Activated T-helper 17 cell treated with anti-CD3 and anti-CD28 coated beads, Interleukin-2, amount 50 U/mL, for 72 hours (primary cell): Measurements from ENCODE around the gene TNIP2. TPM values are rescaled to one million over a fixed set of nuclear protein-coding genes. Genes with fewer than 3 reads are reported as not detected.

ENCODE experiments used
- ATAC-seq: fragments of 150-1000 bp; cut with Tn5 transposase; replicated peaks from 2 replicates; pipeline ENCODE4 v1.10.0; 2021; ENCODE audit warnings: mild to moderate bottlenecking, moderate library complexity
- H3K27ac Mint-ChIP-seq: one replicate; pipeline ENCODE4 v1.8.0; 2022; ENCODE audit warnings: mixed read lengths
- H3K27me3 Mint-ChIP-seq: one replicate; pipeline ENCODE4 v1.8.0; 2022; ENCODE audit warnings: mixed read lengths
- H3K36me3 Mint-ChIP-seq: one replicate; pipeline ENCODE4 v1.8.0; 2022; ENCODE audit warnings: low read depth, mild to moderate bottlenecking, mixed read lengths
- H3K4me1 Mint-ChIP-seq: one replicate; pipeline ENCODE4 v1.8.0; 2022; ENCODE audit warnings: mixed read lengths
- H3K4me3 Mint-ChIP-seq: one replicate; pipeline ENCODE4 v1.8.0; 2022; ENCODE audit warnings: mild to moderate bottlenecking, mixed read lengths
- H3K9me3 Mint-ChIP-seq: one replicate; pipeline ENCODE4 v1.8.0; 2022; ENCODE audit warnings: mixed read lengths
- total RNA-seq, 2 donors: library from RNA; stranded (reverse); gene quantifications; one replicate each; pipeline ENCODE4 v1.2.3, GENCODE V29; 2022

The TNIP2 gene
- total RNA-seq, 2 donors from 2014 or later, result 80.1 to 110 TPM

DNA sequence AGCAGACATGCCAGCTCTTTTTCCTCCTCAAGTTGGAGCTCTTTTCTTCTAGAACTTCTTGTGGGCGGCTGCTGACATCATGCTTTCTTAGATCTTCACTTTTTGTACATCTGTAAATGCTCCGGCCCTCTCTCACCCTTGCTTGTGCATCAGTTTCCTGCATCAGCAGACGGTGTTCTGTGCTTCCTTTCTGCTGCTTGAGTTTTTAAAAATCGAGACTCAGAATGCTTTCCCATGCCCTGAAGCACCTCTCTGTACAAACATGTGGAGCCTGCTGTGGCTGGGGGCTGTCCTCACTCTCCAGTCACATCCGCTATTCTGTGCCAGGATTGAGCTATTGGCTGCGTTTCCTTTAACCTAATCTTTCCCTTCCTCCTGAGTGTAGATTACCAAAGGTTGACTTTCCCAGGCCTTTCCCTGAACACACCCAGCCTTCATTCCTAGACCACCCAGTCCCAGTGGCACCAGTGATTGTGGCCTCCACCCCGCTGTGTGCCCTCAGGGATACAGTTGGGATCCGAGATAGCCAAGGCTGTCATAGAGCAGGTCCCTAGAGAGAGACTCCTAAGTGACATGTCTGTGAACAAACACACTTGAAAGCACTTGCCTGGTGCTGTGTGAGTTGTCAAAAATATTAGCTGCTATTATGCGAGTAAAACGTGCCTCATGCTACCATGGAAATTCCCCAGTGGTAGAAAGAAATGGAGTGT is 41.9 kb downstream of the TNIP2 start:
- Mint-ChIP-seq H3K4me3 (peak overlapping the region; percentile 45), H3K9me3 (no peaks in the 10 kb centered on the region), H3K27me3 (no peaks in the 10 kb centered on the region), H3K27ac (peak overlapping the region; percentile 80), H3K36me3 (peaks cover 75% of the 10 kb centered on the region), H3K4me1 (peaks cover 20% of the 10 kb centered on the region)
- ATAC-seq, result peak; percentile 76

DNA sequence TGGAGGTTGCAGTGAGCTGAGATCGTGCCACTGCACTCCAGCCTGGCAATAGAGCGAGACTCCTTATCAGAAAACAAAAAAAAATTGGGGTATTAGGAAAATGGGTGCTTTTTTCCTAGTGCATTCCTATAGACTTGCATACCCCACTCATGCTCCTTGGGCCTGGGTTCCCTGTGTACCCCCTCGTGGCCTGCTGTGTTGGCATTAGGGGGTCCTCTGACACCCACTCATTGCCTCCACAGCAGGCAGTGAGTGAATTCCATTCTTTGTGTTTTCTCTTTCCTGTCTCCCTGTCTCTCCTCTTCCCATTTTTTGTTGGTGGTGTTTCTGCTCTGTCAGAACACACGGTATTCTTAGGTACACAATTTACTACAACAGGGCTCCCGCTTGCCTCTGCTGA is 42.8 kb downstream of the TNIP2 start:
- Mint-ChIP-seq H3K36me3 (peaks cover 75% of the 10 kb centered on the region), H3K27me3 (no peaks in the 10 kb centered on the region), H3K27ac (peak overlapping the region; percentile 80), H3K9me3 (no peaks in the 10 kb centered on the region), H3K4me1 (peaks cover 20% of the 10 kb centered on the region), H3K4me3 (peak overlapping the region; percentile 45)
- no peak for ATAC-seq

DNA sequence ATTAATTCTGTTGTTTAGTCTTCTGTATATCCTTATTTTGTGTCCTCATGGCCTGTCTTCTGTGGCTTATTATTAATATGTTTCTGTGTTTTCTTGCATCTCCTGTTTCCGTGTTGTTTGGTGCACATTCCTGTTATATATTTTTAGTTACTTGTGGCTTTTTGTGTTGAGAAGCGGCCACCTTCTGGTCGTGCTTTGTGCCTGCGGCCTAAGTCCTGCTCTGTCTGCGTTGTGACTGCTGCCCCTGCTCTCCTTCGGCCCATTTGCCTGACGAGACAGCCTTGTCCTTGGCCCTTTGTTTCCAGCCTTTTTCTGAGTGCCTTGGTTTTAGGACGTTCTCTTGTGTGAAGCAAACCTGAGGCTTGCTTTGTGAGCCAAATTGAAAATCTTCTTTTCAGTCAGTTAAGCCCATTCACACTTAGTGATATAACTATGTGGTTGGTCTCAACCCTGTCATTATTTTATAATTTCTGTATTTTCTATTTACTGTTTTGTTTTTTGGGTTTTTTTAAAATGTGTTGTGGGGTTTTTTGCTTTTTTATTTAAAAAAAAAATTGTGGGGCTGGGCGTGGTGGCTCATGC is 43.8 kb downstream of the TNIP2 start:
- peak; percentile 62 for ATAC-seq
- Mint-ChIP-seq H3K4me3 (no peak overlapping the region), H3K36me3 (peaks cover 72% of the 10 kb centered on the region), H3K27me3 (no peaks in the 10 kb centered on the region), H3K4me1 (peaks cover 20% of the 10 kb centered on the region), H3K9me3 (no peaks in the 10 kb centered on the region), H3K27ac (no peak overlapping the region)

DNA sequence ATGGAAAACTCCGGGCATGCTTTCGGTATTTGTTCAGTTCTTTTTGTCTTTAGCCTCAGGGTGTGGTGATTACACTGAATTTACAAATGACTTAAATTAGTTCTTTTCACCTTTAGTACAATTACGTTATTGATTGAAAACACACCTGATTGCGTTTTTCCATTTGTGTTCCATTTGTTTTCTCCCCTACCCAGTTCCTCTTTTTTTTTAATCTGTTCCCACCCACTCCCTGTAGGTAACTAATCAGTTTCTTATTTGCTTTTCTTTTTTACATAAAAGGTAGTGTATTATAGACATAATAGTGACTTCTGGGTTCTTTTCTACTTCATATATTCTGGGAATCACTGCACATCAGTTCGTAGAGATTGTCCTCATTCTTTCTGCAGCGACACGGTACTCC is 53.4 kb downstream of the TNIP2 start:
- no peaks in the 10 kb centered on the region for H3K27me3 Mint-ChIP-seq
- H3K4me1 Mint-ChIP-seq, result no peaks in the 10 kb centered on the region
- H3K4me3 Mint-ChIP-seq, result no peak overlapping the region
- H3K9me3 Mint-ChIP-seq, result no peaks in the 10 kb centered on the region
- H3K27ac Mint-ChIP-seq, result no peak overlapping the region
- H3K36me3 Mint-ChIP-seq, result peaks cover 87% of the 10 kb centered on the region
- ATAC-seq, result no peak

DNA sequence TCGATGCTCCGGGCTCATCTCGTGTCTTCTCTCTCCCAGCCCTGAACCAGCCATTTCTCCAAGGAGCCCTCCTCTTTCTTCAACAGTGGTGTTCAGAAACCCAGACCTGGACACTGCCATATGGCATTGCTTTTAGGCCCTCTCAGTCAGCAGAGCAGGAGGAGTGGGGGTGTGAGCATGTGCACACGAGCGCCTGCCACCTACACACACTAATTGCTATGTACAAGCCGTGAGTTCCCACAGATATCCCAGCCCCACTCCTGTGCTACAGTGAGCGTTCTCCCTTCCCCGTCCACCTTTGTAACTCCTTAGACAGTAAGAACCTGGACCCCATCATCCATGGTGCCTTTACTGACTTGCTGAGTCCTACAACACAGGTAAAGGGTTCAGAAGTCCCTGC is 53.8 kb downstream of the TNIP2 start:
- Mint-ChIP-seq H3K27ac (no peak overlapping the region), H3K27me3 (no peaks in the 10 kb centered on the region), H3K4me3 (no peak overlapping the region), H3K9me3 (no peaks in the 10 kb centered on the region), H3K36me3 (peaks cover 90% of the 10 kb centered on the region), H3K4me1 (no peaks in the 10 kb centered on the region)
- ATAC-seq, result no peak

DNA sequence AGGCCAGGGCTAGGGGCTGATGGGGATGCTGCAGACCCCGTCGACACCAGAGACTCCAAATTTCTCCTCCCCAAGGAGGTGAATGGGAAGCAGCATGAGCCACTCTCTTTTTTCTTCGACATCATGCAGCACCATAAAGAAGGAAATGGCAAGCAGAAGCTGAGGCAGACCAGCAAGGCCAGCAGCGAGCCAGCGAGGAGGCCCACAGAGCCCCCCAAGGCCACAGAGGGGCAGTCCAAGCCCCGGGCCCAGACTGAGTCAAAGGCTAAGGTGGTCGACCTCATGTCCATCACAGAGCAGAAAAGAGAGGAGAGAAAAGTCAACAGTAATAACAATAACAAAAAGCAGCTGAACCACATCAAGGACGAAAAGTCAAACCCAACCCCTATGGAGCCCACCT is 56.1 kb downstream of the TNIP2 start:
- Mint-ChIP-seq H3K36me3 (peaks cover 99% of the 10 kb centered on the region), H3K9me3 (no peaks in the 10 kb centered on the region), H3K4me3 (no peak overlapping the region), H3K27ac (peak overlapping the region; percentile 39), H3K27me3 (no peaks in the 10 kb centered on the region), H3K4me1 (no peaks in the 10 kb centered on the region)
- ATAC-seq, result no peak

DNA sequence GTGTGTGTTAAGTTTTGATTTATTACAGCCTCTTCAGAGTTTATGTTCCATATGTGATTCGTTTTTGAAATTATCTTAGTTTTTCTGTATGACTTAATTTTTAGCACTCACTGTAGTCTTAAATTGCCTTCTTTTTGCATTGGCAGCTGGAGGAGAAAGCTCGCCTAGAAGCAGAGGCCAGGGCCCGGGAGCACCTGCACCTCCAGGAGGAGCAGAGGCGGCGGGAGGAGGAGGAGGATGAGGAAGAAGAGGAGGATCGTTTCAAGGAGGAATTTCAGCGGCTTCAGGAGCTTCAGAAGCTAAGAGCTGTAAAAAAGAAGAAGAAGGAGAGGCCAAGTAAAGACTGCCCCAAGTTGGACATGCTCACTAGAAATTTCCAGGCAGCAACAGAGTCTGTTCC is 56.6 kb downstream of the TNIP2 start:
- Mint-ChIP-seq H3K9me3 (no peaks in the 10 kb centered on the region), H3K4me3 (no peak overlapping the region), H3K27ac (peak overlapping the region; percentile 39), H3K36me3 (peaks cover 99% of the 10 kb centered on the region), H3K27me3 (no peaks in the 10 kb centered on the region), H3K4me1 (no peaks in the 10 kb centered on the region)
- no peak for ATAC-seq

DNA sequence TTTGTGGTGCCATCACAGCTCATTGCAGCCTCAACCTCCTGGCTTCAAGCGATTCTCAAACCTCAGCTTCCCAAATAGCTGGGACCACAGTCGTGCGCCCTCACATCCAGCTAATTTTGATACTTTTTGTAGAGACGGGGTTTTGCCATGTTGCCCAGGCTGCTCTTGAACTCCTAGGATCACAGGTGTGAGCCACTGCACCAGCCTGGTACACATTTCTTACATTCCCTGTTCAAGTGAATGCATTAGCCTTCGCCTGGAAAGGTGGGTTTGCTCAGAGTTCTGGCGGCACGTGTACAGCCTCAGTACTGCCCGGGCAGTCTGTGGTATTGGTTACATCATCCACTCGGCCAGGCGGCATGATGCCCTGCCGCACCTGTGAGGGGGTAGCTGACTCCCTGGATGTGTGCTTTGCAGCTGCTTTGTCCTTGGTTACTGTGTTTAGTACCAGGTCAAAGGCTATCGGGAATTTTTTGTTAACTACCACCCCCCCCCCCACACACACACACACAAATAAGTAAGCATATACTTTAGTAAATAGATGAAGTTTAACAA is 57.1 kb downstream of the TNIP2 start:
- no peak for ATAC-seq
- H3K4me1 Mint-ChIP-seq, result no peaks in the 10 kb centered on the region
- no peak overlapping the region for H3K4me3 Mint-ChIP-seq
- H3K27ac Mint-ChIP-seq, result peak overlapping the region; percentile 39
- H3K36me3 Mint-ChIP-seq, result peaks cover 99% of the 10 kb centered on the region
- H3K9me3 Mint-ChIP-seq, result no peaks in the 10 kb centered on the region
- H3K27me3 Mint-ChIP-seq, result no peaks in the 10 kb centered on the region

DNA sequence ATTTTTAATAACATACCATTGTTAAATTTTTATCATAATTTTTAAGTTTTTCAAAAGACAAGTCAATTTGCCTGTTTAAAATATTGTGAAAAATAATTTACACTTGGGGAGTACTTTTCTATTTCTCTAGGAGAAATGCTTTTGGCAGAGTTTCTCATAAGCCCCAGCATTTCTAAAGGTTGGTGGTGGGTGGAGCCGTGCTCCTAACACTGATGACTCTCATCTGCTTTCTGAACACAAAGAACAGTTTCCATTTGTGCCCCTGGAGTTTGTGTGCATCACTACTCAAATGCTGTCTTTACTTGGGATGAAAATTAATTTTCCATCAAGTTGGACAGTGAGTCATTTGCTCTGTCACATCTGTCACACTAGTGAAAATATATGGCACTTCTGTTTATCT is 57.6 kb downstream of the TNIP2 start:
- ATAC-seq, result peak; percentile 19
- no peaks in the 10 kb centered on the region for H3K4me1 Mint-ChIP-seq
- peaks cover 99% of the 10 kb centered on the region for H3K36me3 Mint-ChIP-seq
- H3K27me3 Mint-ChIP-seq, result no peaks in the 10 kb centered on the region
- no peaks in the 10 kb centered on the region for H3K9me3 Mint-ChIP-seq
- peak overlapping the region; percentile 39 for H3K27ac Mint-ChIP-seq
- H3K4me3 Mint-ChIP-seq, result no peak overlapping the region

DNA sequence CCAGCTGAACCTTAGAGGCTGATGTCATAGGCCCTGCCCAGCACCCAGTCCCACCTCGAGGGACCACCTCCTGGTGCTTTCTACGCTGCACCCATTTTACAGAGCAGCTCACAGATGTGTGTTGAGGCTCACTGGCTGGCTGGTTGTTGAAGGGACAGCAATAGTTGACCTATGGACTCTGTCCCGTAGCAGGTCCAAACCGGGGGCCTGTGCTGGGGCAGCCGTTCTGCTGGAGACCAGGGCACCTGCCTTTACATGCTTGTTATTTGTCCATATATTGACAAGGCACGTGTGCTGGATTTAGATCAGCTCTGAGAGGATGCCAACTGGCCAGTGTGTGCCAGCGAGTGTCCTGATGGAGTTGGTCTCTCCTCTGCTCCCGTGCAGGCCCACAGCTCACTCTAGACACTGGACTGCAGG is 58.1 kb downstream of the TNIP2 start:
- H3K27me3 Mint-ChIP-seq, result no peaks in the 10 kb centered on the region
- no peak overlapping the region for H3K4me3 Mint-ChIP-seq
- no peaks in the 10 kb centered on the region for H3K9me3 Mint-ChIP-seq
- peaks cover 99% of the 10 kb centered on the region for H3K36me3 Mint-ChIP-seq
- H3K27ac Mint-ChIP-seq, result peak overlapping the region; percentile 39
- no peaks in the 10 kb centered on the region for H3K4me1 Mint-ChIP-seq
- ATAC-seq, result no peak

DNA sequence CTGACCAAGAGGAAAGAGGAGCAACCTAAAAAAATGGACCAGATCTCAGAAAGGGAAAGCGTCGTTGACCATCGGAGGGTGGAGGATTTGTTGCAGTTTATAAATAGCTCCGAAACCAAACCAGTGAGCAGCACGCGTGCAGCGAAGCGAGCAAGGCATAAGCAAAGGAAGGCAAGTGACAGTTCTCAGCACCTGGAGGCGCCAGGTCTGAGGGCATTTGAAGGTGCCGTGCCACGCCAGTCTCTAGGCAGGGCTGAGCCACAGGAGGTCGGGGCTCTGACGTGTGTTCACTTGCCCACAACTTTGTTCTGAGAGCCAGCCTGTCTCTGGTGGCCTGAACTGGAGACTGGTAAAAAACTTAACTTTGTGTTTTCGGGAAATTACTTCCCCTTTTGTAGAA is 59.7 kb downstream of the TNIP2 start:
- H3K4me1 Mint-ChIP-seq, result peaks cover 11% of the 10 kb centered on the region
- no peaks in the 10 kb centered on the region for H3K9me3 Mint-ChIP-seq
- H3K4me3 Mint-ChIP-seq, result no peak overlapping the region
- ATAC-seq, result no peak
- no peaks in the 10 kb centered on the region for H3K27me3 Mint-ChIP-seq
- H3K27ac Mint-ChIP-seq, result peak overlapping the region; percentile 17
- peaks cover 99% of the 10 kb centered on the region for H3K36me3 Mint-ChIP-seq

DNA sequence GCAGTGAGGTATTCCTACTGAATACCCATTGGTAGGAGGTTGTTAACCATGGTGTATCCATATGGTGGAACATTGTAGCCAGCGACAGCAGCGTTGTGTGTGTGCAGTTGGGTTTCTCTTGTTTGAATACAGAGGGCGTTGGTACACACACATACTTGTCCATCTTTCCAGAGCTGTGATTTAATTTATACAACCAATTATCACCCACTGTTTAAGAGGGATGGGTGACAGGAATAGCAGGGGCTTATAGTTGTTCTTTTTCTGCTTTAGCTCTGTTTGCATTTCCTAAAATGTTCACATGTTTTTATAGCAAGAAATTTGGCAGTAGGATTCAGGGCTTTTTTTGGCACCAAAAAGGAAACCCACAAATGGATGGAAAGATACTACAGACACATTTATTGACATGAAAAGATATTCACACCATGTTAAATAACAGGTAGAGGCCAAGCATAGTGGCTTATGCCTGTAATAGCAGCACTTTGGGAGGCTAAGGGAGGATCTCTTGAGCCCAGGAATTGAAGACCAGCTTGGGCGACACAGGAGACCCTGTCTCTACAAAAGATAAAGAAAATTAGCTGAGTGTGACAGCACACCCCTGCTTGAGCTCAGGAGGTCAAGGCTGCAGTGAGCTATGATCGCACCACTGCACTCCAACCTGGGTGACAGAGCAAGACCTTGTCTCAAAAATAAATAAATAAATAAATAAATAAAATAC is 60.6 kb downstream of the TNIP2 start:
- no peaks in the 10 kb centered on the region for H3K9me3 Mint-ChIP-seq
- no peaks in the 10 kb centered on the region for H3K27me3 Mint-ChIP-seq
- no peak overlapping the region for H3K27ac Mint-ChIP-seq
- no peak for ATAC-seq
- H3K4me3 Mint-ChIP-seq, result no peak overlapping the region
- H3K4me1 Mint-ChIP-seq, result peaks cover 15% of the 10 kb centered on the region
- H3K36me3 Mint-ChIP-seq, result peaks cover 99% of the 10 kb centered on the region

DNA sequence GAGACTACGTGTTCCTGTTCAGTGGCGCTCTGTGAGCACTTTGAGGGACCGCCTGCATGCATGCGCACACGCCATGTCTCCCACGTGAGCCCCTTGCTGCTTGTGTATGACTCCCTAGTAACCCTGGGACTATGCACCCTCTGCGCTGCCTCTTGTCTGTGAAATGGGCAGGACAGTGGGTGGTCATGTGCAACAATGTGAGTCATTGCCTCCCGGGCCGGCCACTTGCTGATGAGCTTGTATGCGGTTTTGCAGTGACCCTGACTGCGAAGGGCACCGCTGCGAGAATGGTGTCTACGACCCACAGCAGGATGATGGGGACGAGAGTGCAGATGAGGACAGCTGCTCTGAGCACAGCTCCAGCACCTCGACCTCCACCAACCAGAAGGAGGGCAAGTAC is 61.4 kb downstream of the TNIP2 start:
- Mint-ChIP-seq H3K4me3 (no peak overlapping the region), H3K9me3 (no peaks in the 10 kb centered on the region), H3K27me3 (no peaks in the 10 kb centered on the region), H3K4me1 (peaks cover 22% of the 10 kb centered on the region), H3K27ac (no peak overlapping the region), H3K36me3 (peaks cover 99% of the 10 kb centered on the region)
- no peak for ATAC-seq

DNA sequence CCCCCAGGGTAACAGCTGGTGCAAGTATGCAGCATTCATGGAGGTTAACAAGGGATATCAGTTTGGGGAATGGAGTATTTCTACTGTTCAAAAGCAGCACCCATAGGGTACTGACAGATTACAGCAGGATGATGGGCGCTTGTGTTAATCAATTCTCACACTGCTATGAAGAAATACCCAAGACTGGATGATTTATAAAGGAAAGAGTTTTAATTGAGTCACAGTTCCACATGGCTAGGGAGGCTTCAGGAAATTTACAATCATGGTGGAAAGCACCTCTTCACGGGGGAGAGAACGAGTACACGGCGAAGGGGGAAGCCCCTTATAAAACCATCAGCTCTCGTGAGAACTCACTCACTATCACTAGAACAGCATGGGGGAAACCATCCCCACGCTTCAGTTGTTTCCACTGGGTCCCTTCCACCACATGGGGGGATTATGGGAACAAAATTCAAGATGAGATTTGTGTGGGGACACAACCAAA is 64.1 kb downstream of the TNIP2 start:
- Mint-ChIP-seq H3K4me1 (peaks cover 22% of the 10 kb centered on the region), H3K9me3 (no peaks in the 10 kb centered on the region), H3K27me3 (no peaks in the 10 kb centered on the region), H3K4me3 (peak overlapping the region; percentile 12), H3K27ac (peak overlapping the region; percentile 82), H3K36me3 (peaks cover 95% of the 10 kb centered on the region)
- peak; percentile 89 for ATAC-seq
